Measurements from ENCODE around the gene CREM.

GRCh38 chr10:35119378-35119777 lies 7.3 kb upstream of the CREM start:
- TF ChIP-seq POLR2AphosphoS5 (IDR thresholded peaks at IDR 0.05; ENCODE audit: low read length) (no peak), SP1 (IDR thresholded peaks at IDR 0.05; ENCODE audit: low read depth, low read length) (no peak), RELA (IDR thresholded peaks at IDR 0.05; ENCODE audit: borderline replicate concordance, partially characterized antibody) (no peak), BCLAF1 (IDR thresholded peaks at IDR 0.05) (no peak), TCF3 (IDR thresholded peaks at IDR 0.05; ENCODE audit: borderline replicate concordance, insufficient read depth, low read depth, low read length) (no peak), TAF1 (IDR thresholded peaks at IDR 0.05; ENCODE audit: borderline replicate concordance, low read depth, low read length) (no peak)

Data from GM12878 (cell line).